ENCODE data around the gene FARSB.

The FARSB gene

DNA sequence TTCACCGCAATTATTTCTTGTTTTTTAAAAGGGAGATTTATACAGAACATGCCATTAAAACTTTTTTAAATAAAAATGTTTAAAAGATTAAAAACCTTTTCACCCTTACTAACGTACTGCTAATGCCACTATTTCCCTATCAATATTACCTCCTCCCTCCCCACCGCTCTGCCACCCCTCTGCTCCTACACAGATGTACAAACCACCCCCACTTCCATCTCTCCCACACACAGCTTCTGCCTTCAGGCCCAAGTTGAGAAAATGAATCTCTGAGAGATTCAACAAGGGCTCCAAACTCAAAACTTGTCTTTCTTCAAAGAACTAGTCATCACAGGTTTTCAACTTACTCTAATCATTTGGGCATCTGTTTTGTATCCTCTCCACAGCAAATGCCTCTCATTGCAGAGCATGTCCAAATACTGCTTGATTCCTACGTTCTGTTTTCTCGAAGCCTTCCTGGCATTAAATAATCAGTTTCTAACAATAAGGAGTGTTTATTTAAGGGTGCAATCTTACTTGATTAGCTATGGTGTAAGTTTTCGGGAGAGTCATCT, 32.1 kb downstream of the FARSB start:
- Histone ChIP-seq H3K27ac (ENCODE audit: low read length) (peak overlapping the region; percentile 56), H3K9me3 (ENCODE audit: control insufficient read depth in 1 of 2, low read length in 2 of 2) (no peaks in the 10 kb centered on the region), H3K36me3 (ENCODE audit: control insufficient read depth in 1 of 2, insufficient read depth in 2 of 2, low read length in 2 of 2) (peaks cover 42 to 47% of the 10 kb centered on the region in 2 donors), H3K4me3 (ENCODE audit: low read depth in 1 of 2, low read length in 2 of 2) (no peak overlapping the region), H3K27me3 (ENCODE audit: low read depth, low read length) (no peaks in the 10 kb centered on the region), H3K4me1 (ENCODE audit: control insufficient read depth in 1 of 2, insufficient read depth in 2 of 2, low read length in 2 of 2) (peaks cover 0 to 4% of the 10 kb centered on the region in 2 donors)

DNA sequence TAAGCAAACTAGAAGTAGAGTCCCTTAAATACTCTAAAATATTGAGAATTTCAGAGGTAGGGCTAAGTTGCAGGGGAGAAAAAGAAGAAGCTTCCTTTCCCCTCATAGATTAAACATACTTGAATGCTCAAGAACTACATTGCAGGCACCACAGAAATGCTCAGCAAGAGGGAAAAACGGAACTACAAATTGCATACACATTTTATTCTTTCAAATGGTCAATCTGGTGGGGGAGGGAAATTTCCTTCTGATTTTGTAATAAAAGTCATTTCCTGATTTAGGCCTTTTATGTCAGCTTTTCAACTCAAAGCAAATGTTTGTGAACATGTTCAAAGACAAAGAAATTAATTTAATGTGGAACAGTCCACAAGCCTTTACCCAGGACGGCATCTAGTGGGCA, 33.0 kb downstream of the FARSB start:
- H3K27ac ChIP-seq (ENCODE audit: low read length) = peak overlapping the region; percentile 56
- H3K27me3 ChIP-seq (ENCODE audit: low read depth, low read length) = no peaks in the 10 kb centered on the region
- no peaks in the 10 kb centered on the region for H3K9me3 ChIP-seq (ENCODE audit: control insufficient read depth in 1 of 2, low read length in 2 of 2)
- no peak overlapping the region for H3K4me3 ChIP-seq (ENCODE audit: low read depth in 1 of 2, low read length in 2 of 2)
- peaks cover 0 to 4% of the 10 kb centered on the region in 2 donors for H3K4me1 ChIP-seq (ENCODE audit: control insufficient read depth in 1 of 2, insufficient read depth in 2 of 2, low read length in 2 of 2)
- peaks cover 36 to 45% of the 10 kb centered on the region in 2 donors for H3K36me3 ChIP-seq (ENCODE audit: control insufficient read depth in 1 of 2, insufficient read depth in 2 of 2, low read length in 2 of 2)

- peaks cover 32 to 37% of the 10 kb centered on the region in 2 donors for H3K36me3 ChIP-seq (ENCODE audit: control insufficient read depth in 1 of 2, insufficient read depth in 2 of 2, low read length in 2 of 2)
- H3K27ac ChIP-seq (ENCODE audit: low read length) = no peak overlapping the region
- no peaks in the 10 kb centered on the region for H3K9me3 ChIP-seq (ENCODE audit: control insufficient read depth in 1 of 2, low read length in 2 of 2)
- H3K4me1 ChIP-seq (ENCODE audit: control insufficient read depth in 1 of 2, insufficient read depth in 2 of 2, low read length in 2 of 2) = peaks cover 0 to 4% of the 10 kb centered on the region in 2 donors
- H3K4me3 ChIP-seq (ENCODE audit: low read depth in 1 of 2, low read length in 2 of 2) = no peak overlapping the region
- H3K27me3 ChIP-seq (ENCODE audit: low read depth, low read length) = no peaks in the 10 kb centered on the region
Measured at GRCh38 chr2:222621893-222622292, 34.0 kb downstream of the FARSB start.

- no peaks in the 10 kb centered on the region for H3K27me3 ChIP-seq (ENCODE audit: low read depth, low read length)
- H3K4me1 ChIP-seq (ENCODE audit: control insufficient read depth in 1 of 2, insufficient read depth in 2 of 2, low read length in 2 of 2) = no peaks in the 10 kb centered on the region
- H3K36me3 ChIP-seq (ENCODE audit: control insufficient read depth in 1 of 2, insufficient read depth in 2 of 2, low read length in 2 of 2) = peaks cover 19 to 21% of the 10 kb centered on the region in 2 donors
- H3K9me3 ChIP-seq (ENCODE audit: control insufficient read depth in 1 of 2, low read length in 2 of 2) = no peaks in the 10 kb centered on the region
- no peak overlapping the region for H3K27ac ChIP-seq (ENCODE audit: low read length)
- H3K4me3 ChIP-seq (ENCODE audit: low read depth in 1 of 2, low read length in 2 of 2) = no peak overlapping the region
Measured at GRCh38 chr2:222615320-222615719, 40.6 kb downstream of the FARSB start.

GRCh38 chr2:222613715-222614331, 42.1 kb downstream of the FARSB start:
- no peak overlapping the region for H3K27ac ChIP-seq (ENCODE audit: low read length)
- no peaks in the 10 kb centered on the region for H3K27me3 ChIP-seq (ENCODE audit: low read depth, low read length)
- no peak overlapping the region for H3K4me3 ChIP-seq (ENCODE audit: low read depth in 1 of 2, low read length in 2 of 2)
- no peaks in the 10 kb centered on the region for H3K4me1 ChIP-seq (ENCODE audit: control insufficient read depth in 1 of 2, insufficient read depth in 2 of 2, low read length in 2 of 2)
- peaks cover 16 to 19% of the 10 kb centered on the region in 2 donors for H3K36me3 ChIP-seq (ENCODE audit: control insufficient read depth in 1 of 2, insufficient read depth in 2 of 2, low read length in 2 of 2)
- no peaks in the 10 kb centered on the region for H3K9me3 ChIP-seq (ENCODE audit: control insufficient read depth in 1 of 2, low read length in 2 of 2)

GRCh38 chr2:222611684-222612083, 44.2 kb downstream of the FARSB start:
- H3K4me3 ChIP-seq (ENCODE audit: low read depth in 1 of 2, low read length in 2 of 2) = no peak overlapping the region
- no peak overlapping the region for H3K27ac ChIP-seq (ENCODE audit: low read length)
- peaks cover 16 to 19% of the 10 kb centered on the region in 2 donors for H3K36me3 ChIP-seq (ENCODE audit: control insufficient read depth in 1 of 2, insufficient read depth in 2 of 2, low read length in 2 of 2)
- no peaks in the 10 kb centered on the region for H3K9me3 ChIP-seq (ENCODE audit: control insufficient read depth in 1 of 2, low read length in 2 of 2)
- H3K4me1 ChIP-seq (ENCODE audit: control insufficient read depth in 1 of 2, insufficient read depth in 2 of 2, low read length in 2 of 2) = no peaks in the 10 kb centered on the region
- no peaks in the 10 kb centered on the region for H3K27me3 ChIP-seq (ENCODE audit: low read depth, low read length)

DNA sequence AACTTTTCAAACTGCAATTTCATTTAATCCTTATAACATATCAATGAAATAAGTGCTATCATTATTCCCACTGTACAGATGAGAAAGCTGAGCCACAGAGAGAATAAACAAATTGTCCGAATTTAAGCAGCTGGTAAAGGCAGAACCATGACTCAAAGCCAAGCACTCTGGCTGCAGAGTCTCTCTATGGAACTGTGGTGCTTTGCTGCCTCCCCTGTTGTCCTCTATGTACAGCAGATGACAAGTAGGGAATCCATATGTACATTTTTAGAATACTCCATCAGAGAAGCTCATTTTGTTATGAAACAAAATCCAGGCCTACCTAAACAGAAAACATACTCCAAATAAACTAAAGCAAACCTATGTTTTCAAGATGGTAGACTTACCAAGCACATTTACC, 45.1 kb downstream of the FARSB start:
- no peak overlapping the region for H3K27ac ChIP-seq (ENCODE audit: low read length)
- no peaks in the 10 kb centered on the region for H3K9me3 ChIP-seq (ENCODE audit: control insufficient read depth in 1 of 2, low read length in 2 of 2)
- peaks cover 16 to 19% of the 10 kb centered on the region in 2 donors for H3K36me3 ChIP-seq (ENCODE audit: control insufficient read depth in 1 of 2, insufficient read depth in 2 of 2, low read length in 2 of 2)
- no peak overlapping the region for H3K4me3 ChIP-seq (ENCODE audit: low read depth in 1 of 2, low read length in 2 of 2)
- no peaks in the 10 kb centered on the region for H3K27me3 ChIP-seq (ENCODE audit: low read depth, low read length)
- no peaks in the 10 kb centered on the region for H3K4me1 ChIP-seq (ENCODE audit: control insufficient read depth in 1 of 2, insufficient read depth in 2 of 2, low read length in 2 of 2)

DNA sequence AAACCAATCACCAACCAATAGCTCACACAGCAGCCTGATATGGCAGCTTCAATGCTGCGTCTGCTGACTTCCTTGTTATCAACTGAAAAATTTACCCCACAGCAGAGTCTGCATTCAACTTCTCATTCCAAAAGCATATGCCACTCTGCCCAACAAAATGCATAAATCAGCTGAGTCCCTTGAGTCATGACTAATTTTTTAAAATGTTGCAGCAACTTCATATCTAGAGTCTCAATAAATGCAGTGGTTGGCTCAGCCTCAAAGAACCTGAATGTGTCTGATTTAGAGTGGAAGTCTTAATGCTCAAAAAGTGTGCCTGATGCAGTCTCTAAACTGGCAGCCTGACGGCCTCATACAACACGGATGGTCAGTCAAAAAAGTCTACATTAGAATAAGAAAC, 46.5 kb downstream of the FARSB start:
- H3K27me3 ChIP-seq (ENCODE audit: low read depth, low read length) = no peaks in the 10 kb centered on the region
- no peak overlapping the region for H3K27ac ChIP-seq (ENCODE audit: low read length)
- H3K36me3 ChIP-seq (ENCODE audit: control insufficient read depth in 1 of 2, insufficient read depth in 2 of 2, low read length in 2 of 2) = peaks cover 8 to 13% of the 10 kb centered on the region in 2 donors
- H3K4me1 ChIP-seq (ENCODE audit: control insufficient read depth in 1 of 2, insufficient read depth in 2 of 2, low read length in 2 of 2) = no peaks in the 10 kb centered on the region
- H3K4me3 ChIP-seq (ENCODE audit: low read depth in 1 of 2, low read length in 2 of 2) = no peak overlapping the region
- no peaks in the 10 kb centered on the region for H3K9me3 ChIP-seq (ENCODE audit: control insufficient read depth in 1 of 2, low read length in 2 of 2)

GRCh38 chr2:222608081-222608480, 47.8 kb downstream of the FARSB start:
- Histone ChIP-seq H3K4me3 (ENCODE audit: low read depth in 1 of 2, low read length in 2 of 2) (no peak overlapping the region), H3K9me3 (ENCODE audit: control insufficient read depth in 1 of 2, low read length in 2 of 2) (no peaks in the 10 kb centered on the region), H3K27ac (ENCODE audit: low read length) (no peak overlapping the region), H3K27me3 (ENCODE audit: low read depth, low read length) (no peaks in the 10 kb centered on the region), H3K4me1 (ENCODE audit: control insufficient read depth in 1 of 2, insufficient read depth in 2 of 2, low read length in 2 of 2) (no peaks in the 10 kb centered on the region), H3K36me3 (ENCODE audit: control insufficient read depth in 1 of 2, insufficient read depth in 2 of 2, low read length in 2 of 2) (peaks cover 8 to 13% of the 10 kb centered on the region in 2 donors)

DNA sequence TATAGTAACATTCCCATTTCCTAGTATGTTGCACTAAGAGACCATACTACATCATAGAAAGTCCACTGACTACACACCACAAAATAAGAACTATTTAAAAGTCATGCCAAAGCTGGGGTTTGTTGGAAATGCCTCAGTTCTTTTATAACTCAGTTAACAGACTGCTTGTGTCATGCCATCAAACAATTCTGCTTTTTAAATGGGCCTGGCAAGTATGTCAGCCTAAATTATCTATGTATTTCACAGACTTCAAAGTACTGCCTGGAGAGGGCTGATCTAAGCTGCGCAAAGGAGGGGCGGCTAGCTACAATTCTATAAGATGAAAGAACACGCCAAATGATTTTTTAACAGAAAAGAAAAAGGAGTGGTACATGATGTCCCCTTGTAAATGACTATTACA, 49.6 kb downstream of the FARSB start:
- no peak overlapping the region for H3K27ac ChIP-seq (ENCODE audit: low read length)
- no peaks in the 10 kb centered on the region for H3K4me1 ChIP-seq (ENCODE audit: control insufficient read depth in 1 of 2, insufficient read depth in 2 of 2, low read length in 2 of 2)
- H3K27me3 ChIP-seq (ENCODE audit: low read depth, low read length) = no peaks in the 10 kb centered on the region
- H3K9me3 ChIP-seq (ENCODE audit: control insufficient read depth in 1 of 2, low read length in 2 of 2) = no peaks in the 10 kb centered on the region
- H3K4me3 ChIP-seq (ENCODE audit: low read depth in 1 of 2, low read length in 2 of 2) = no peak overlapping the region
- H3K36me3 ChIP-seq (ENCODE audit: control insufficient read depth in 1 of 2, insufficient read depth in 2 of 2, low read length in 2 of 2) = peaks cover 0 to 10% of the 10 kb centered on the region in 2 donors

DNA sequence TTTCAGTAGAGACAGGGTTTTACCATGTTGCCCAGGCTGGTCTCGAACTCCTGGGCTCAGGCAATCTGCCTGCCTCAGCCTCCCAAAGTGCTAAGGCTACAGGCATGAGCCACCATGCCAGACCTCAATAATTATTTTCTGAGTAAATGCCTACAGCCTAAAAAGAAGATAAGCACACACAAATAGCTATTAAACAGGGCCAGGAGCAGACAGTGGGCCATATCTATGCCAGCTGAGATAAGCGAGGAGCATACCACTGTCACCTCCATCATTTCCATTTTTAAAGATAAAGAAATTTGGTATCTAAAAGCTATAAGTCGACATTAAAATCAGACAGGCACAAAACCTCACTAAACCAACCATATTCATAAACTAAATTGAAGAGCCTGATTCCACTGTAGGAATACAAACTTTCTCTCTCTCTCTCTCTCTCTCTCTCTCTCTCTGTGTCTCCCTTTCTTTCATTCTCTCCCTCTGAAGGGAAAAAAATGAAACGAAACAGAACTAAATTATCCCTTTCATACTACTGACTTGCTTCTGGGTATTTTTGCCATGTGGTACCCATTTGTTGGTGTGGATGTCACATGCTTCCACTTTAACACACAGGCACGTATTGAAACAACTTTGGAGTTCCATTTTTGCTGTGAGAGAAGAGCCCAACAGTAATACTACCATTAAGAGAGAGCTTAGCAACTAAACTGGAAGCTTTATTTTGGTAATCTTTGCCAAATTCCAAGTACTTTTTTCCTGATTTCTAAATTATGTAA, 51.0 kb downstream of the FARSB start:
- Histone ChIP-seq H3K27me3 (ENCODE audit: low read depth, low read length) (no peaks in the 10 kb centered on the region), H3K4me3 (ENCODE audit: low read depth in 1 of 2, low read length in 2 of 2) (no peak overlapping the region), H3K9me3 (ENCODE audit: control insufficient read depth in 1 of 2, low read length in 2 of 2) (no peaks in the 10 kb centered on the region), H3K4me1 (ENCODE audit: control insufficient read depth in 1 of 2, insufficient read depth in 2 of 2, low read length in 2 of 2) (no peaks in the 10 kb centered on the region), H3K36me3 (ENCODE audit: control insufficient read depth in 1 of 2, insufficient read depth in 2 of 2, low read length in 2 of 2) (peaks cover 1 to 6% of the 10 kb centered on the region in 2 donors), H3K27ac (ENCODE audit: low read length) (no peak overlapping the region)

All from muscle layer of duodenum (tissue), 2 donors.